HG02943 (cell line): Measurements from ENCODE around the gene TFF3.

Experiments
- ATAC-seq: cut with Tn5 transposase; IDR thresholded peaks from one replicate; pipeline ENCODE4 v1.9.1; 2021; ENCODE audit warnings: mild to moderate bottlenecking, low read depth, moderate library complexity; ENCODE audit not compliant: unreplicated experiment

The TFF3 gene

DNA sequence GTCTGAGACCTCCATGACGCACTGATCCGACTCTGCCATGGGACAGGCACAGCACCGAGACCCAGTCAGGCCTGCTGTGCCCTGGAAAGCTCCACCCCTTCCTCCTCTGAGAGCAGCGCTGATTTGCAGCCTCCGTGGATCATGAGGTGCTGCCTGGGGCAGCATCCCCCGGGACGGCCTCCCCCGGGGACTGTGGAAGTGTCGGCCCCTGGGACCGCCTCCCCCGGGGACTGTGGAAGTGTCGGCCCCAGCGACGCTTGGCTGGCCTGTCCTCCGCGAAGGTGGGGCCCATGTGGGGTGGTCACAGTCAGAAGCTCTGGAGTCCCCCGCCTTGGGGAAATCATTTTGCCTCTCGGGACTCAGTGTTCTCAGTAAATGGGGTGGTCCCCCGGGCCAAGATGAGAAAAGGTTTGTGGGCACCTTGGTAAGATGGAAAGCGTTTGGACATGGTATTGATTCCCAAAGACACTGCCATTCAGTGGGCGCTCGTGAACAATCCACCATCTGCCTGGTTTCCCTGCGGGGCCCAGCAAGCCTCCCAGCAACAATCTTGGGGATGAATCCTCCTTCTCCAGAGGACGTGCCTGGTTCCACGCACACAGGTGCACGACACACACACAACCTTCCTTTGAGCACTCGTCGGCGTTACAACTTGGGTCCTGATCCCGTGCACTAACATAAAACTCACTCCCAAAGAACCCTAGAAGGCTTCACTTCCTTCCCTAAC lies 32.6 kb upstream of the TFF3 start:
- no peak for ATAC-seq

DNA sequence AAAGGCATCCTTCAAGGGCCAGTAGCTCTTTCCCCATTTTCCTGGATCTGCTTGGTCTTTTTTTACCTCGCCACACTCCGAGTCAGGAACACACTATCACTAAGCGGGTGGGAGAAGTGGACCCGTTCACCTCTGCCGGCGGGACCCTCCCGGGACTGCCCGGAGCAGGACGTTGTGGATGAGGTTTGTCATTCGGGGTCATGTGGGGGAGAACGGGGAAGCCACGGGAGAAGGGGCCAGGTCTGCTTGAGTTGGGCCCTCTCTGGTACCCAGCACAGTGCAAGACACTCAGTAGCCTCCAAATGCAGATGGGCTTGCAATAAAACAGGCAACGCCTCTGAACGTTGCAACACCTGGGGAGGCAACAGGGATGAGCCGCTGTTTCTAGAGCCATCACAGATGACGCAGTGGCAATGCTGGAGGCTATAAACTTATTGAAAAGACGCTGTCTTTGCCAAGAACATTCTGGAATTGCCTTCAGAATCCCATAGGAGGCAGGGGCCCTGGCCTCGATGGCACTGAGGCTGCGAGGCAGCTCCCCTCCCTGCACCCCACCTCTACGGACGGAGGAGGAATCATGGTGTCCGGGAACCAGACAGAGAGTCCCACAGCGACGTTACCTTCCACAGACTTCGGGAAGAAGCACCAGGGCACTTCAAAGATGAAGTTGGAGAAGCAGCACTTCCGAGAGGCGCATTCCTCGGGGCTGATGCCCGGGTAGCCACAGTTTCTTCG lies 31.8 kb upstream of the TFF3 start:
- ATAC-seq, result no peak

DNA sequence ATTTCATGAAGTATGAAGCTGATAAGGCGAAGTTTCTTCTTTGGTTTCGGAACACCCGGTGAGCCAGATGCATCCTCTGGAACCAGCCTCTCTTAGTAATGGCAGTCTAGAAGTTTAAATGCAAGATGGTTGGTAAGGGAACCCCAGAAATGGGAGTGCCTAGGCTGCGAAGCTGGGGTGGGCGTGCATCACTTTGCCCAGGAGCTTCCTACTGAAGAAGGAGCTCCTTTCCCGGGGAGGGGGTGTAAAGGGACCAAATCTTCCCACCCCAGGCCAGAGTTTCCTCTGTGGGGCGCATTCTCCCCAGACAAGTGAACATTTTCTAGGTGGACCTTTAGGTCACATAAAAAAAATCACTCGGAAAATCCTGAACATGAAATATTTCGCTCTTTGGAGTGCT lies 31.2 kb upstream of the TFF3 start:
- no peak for ATAC-seq

DNA sequence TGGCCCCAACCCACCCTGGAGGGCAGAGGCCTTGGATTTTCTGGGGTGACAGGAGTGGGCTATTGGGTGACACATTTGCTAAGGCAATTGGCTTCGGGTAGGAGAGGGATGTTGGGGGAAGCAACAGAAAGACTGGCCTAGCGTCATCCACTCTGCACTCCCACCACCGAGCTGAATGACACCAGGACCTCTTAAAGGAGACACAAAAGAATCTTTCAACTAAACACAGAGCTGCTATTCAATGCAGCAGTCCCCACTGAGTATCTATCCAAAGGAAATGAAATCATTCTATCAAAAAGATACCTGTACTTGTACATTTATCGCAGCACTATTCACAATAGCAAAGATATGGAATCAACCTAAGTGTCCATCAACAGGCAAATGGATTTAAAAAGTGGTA lies 29.4 kb upstream of the TFF3 start:
- no peak for ATAC-seq

DNA sequence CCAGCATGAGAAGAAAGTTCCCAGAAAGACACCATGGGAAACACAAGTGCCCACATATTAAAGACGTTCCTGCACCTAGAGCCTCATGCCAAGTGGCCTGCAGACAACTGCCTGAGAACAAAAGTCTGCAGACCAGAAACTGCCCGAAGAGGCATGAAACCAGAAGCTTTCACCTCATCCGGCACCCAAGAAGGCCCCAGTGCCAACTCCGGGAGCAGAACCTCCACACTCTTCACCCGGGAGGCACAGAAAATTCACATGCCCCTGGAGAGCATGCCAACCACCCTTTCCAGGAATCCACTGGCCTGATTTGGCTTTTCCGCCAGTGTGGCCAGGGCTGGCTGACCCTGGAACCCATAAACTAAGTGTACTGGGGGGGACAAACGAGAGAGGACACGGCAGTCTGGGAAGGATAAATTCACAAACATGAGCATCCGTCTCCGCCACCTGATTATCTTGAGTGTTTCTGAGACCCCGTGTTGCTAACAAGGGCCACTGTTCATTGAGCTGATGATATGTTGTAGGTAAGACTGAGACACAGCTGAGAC lies 28.8 kb upstream of the TFF3 start:
- no peak for ATAC-seq

DNA sequence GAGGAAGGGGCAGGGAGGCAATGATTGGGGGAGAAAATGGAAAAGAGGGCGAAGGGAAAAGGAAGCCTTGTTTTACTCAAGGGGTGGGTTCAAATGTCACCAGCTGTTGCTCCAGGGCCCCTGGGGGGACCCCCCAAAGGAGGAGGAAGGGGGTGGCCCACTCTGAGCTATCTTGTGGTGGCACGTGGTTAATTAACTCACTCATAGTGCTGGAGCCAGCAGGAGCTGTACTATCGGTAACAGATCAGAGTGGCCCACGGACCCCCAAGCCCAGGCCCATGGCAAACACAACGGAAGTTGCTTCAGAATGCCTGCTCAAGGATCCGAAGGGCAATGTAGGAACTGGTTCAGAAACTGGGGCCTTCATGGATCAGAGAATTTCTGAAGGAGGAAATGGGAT lies 28.3 kb upstream of the TFF3 start:
- no peak for ATAC-seq

DNA sequence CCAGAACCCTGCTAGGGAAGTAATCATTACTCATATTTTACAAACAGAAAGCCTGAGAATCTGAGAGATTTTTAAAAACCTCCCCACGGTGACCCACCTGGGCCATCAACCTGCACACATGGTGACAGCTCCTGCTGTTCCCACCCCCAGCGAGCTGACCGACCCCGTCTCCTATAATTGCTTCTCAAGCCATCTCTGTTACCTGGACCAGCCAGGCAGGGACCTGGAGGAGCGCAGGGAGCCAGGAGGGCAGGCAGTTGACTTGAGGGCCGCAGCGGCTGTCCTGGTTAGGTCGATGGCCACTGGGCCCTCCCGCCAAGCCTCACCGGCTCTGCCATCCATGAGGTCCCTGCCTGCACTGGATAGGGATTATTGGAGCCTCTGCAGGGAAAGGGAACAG lies 27.9 kb upstream of the TFF3 start:
- no peak for ATAC-seq

DNA sequence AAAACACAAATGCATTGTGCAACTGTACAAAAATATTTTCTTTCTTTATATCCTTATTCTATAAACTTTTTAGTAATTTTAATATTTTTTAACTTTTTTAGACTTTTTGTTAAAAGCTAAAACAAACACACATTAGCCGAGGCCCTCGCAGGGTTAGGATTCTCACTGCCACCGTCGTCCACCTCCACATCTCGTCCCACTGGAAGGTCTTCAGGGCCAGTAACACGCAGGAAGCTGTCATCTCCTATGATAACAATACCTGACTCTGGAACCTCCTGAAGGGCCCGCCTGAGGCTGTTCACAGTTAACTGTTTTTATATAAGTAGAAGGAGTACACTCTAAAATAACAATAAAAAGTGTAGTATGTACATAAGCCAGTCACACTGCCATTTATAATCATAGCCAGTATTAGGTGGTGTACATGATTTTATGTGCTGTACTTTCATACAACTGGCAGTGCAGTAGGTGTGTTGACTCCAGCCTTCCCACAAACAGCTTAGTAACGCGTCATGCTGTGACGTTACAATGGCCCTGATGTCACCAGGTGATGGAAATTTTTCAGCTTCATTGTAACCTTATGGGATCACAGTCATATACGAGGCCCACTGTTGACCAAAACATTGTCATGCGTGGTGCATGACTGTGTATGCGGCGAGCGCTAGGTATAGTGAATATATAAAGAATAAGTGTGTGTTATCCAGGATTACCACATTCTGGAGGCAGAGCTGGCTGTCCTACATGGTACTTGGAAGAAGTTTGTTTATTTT lies 26.8 kb upstream of the TFF3 start:
- no peak for ATAC-seq

DNA sequence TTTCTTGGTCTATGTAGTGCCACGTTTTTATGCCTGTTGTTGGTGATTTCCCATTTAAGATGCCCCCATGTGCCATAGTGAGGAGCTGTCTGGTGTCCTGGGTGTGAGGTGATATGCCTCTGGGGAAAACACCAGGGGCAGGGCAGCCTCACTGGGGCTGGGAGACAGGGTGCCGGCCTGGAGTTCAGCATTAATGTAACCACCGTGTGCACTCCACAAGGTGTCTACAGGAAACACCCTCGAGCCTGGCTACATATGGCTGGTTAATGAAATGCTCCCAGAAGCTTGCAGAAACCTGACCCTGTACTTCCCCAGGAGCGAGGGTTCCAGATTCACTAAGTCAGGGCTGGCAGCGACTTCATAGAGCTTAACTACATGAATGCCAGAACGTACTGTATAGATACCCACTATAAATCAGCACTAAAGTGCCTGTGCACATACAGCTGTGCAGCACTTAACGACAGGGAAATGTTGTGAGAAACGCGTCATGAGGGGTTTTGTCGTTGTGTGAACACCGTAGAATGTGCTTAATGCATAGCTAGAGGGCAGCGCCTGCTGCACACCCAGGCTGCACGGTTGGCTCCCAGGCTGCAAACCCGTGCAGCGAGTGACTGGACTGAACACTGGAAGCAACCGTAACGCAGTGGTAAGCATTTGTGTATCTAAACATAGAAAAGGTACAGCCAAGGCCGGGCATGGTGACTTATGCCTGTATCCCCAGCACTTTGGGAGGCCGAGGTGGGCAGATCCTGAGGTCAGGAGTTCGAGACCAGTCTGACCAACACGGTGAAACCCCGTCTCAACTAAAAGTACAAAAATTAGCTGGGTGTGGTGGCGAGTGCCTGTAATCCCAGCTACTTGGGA lies 25.2 kb upstream of the TFF3 start:
- no peak for ATAC-seq

DNA sequence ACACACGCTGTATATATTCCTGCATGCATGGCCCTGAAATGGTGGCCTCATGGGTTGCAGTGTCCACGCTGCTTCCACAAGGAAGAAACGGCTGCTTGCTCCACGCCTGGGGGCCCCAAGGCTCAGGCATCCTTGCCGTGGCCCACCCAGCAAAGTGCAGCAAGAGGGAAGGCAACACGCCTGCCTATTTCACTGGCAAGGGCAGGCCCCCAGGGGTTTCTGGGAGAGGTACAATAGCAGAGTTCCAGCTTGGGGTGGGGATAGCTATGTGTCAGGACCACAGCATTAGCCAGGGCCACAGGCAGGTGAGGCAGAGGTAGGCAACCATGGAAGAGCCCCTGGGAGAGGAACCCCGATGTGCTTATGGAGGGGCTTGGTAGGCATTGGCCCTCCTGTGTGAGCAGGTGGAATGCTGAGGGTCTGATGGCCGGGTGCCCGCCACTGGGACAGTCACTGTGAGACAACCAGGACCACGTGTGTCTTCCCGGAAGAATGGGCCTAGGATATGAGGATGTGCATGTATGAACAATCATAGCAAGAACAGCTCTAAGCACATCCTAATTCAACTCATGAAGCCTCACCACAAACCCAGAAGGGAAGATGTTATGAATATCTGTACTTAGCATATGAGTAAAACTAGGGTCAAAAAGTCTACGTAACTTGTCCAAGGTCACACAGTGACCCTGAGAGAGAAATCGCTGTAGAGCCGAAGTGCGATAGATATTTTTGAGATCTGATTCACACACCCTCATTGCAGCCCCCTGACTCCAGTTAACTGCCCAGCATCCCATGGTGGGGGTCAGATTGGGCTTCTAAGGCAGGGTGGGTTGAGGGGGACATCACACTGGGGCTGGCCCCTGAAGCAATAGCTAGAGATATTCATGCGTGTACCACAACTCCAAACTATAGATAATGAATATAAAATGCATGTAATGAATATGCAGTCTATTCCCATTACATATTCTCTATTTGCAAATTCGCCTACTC lies 23.8 kb upstream of the TFF3 start:
- ATAC-seq, result no peak

DNA sequence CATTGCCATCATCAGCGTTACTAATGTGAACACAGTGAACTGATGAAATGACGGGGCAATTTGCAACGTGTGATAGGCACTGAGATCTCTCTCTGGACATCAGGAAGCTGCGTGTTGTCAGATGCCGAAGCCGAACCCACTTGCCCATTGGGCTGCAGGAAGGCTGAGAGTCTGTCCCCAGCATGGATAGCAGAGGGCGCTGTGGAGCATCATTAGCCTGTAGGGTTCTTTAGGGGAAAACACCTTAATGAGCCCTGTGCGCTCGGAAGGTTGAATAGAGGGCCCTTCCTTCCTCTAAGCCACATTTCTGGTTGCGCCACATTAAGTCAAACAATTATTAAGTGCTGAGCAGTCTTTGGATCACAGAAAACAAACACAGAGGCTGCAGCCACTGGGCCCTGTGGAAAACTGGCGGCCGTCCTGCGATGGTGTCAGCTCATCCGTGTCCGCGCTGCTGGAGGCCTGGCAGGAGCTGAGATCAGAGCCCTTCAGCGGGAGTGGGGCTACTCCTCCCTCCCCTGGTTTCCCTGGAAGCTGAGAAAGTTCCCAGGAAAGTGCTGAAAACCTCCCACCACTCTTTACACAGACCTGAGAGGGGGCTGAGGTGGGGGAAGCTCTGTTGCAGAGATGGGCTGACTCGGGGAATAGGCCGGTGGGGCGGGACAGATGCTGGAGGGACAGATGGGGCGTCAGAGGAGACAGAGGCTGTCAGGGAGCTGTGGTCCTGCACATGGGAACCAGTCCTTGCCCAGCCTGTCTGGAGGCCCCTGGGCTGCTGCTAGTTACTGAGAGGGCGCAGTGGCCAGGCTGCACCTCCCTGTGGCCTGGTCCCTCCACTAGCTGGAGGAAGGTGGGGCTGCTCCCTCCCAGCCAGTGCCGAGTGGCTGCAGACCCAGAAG lies 22.9 kb upstream of the TFF3 start:
- ATAC-seq, result no peak

DNA sequence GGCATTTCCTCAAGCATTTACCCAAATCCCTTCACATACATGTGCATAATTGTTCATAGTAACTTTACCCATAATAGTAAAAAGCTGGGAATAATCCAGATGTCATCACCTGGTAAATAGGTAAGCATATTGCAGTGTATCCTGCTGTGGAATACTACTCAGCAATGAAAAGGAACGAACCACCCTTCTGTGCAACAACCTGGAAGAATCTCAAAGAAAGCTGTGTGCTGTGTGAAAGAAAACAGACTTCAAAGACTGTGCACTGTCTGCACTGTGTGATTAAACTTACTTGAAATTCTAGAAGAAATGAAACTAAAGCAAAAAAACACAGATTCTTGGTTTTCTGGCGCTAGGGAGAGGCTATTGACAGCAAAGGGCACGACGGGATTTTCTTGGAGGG lies 22.1 kb upstream of the TFF3 start:
- ATAC-seq, result no peak

DNA sequence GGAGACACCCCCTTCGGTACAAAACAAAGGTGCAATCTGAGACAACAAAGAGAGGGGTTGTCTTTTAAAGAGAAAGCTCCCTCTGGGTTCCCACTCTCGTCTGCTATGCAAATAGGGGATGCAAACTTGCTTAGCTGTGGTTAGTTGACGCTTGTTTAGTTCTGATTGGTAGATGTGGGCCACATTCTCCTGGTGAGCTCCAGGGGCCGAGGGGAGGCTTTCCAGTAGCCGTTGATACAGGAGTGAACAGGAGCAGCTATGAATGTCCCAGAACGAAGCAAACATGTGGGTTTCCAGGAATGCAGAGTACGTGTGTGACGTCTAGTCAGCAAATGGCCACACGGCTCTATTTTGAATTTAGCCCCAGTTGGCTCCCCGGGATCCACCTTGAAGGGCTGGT lies 20.8 kb upstream of the TFF3 start:
- no peak for ATAC-seq

DNA sequence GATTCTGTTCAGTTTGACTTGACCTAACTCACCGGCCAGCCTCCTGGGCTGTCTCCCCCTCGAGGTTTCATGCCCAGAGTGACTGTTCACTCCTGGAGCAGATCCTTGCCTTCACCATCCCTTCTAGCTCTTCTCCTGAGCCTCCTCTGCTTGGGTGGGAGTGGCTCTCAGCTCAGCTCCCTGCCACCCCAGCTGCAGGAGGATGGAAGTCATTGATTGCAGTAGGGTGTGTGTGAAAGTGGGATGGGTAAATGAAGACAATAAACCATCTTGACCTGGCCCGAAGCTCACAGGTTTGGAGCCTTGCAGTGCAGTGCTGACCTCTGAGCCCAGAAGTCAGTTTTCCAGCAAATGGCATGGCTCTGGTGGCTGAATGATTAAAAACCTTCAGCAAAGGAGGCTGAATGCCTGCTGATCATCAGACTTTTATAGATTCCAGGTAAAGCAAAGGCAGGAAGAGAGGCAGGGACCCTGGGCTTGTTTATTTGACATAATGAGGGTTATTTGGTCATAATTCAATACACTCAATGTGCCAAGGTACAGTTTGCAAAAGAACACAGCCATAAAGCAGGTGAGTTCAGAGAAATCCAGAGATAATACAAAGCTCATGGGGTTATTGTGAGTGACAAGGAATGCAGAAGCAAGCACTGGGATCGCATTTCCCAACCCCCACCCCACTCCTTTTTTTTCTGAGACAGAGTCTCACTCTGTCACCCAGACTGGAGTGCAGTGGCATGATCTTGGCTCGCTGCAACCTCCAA lies 17.5 kb upstream of the TFF3 start:
- ATAC-seq, result no peak

DNA sequence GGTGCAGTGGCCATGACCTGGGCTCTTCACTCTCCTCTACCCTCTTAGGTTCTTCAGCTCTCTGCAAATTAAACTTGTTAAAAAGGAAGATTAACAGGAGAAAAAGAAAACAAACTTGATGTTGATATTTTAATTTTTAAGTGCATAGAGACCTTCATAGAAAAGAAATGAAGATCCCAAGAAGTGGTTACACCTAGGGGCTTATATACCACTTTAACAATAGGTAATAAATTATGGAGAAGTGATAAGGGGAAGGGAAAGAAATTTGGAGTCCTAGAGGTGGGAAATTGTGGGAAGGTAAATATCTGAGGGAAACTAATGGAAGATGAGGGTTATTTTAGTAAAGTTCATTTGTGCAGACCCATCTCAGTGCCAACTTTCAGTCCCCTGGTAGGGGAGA lies 16.5 kb upstream of the TFF3 start:
- ATAC-seq, result no peak

DNA sequence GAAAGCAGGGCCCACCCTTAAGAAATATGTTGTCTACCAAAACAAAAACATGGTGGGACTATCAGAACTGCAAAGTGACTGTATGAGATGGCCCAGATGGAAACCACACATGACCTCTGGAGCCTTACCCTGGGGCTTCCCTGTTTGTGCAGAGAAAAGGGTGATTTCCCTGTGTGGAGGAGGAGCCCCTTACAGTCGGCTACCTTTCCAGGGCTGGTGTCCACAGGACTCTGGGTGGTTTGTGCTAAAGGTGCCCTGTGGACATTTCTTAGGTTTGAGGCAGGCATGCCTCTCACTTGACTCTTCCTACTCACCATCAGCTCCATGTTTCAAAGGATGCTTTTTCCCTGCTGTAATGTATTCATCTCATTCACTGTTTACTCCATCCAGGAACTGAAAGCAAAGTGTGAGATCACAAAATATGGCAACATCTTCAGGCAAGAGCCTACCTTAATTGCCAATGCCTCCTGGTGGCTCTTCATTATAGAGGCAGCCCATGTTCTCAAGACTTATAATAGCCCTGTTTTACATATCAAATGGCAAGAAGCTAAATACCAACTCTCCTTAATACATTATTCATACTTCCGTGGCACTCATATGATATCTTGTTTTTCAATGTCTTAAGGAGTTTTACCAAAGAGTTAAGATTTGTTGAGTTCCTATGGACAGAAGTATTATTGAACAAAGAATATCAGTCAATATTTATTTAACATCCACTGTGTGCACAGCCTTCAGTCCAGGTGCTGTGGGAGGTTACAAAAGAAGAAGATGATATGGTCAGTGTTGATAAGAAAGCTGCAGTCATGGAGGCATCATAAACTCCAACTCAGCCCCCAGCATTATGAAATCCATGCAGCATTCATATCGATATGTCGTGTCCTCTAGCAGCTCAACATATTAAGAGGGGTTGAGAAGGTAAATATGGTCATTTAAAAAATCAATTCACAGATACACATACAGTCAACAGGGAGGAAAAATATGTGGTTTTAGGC lies 15.5 kb upstream of the TFF3 start:
- ATAC-seq, result no peak
